HG02571 (cell line): Measurements from ENCODE around the gene SPIB.
"Not testable (repeated sequence)": the region's sequence is repeated elsewhere in the genome, so short reads cannot be mapped to it uniquely, and the experiment has no call there.

ENCODE experiments used
- ATAC-seq: cut with Tn5 transposase; IDR thresholded peaks from one replicate; pipeline ENCODE4 v1.9.1; 2021; ENCODE audit warnings: mild to moderate bottlenecking, moderate library complexity; ENCODE audit not compliant: unreplicated experiment

The SPIB gene

DNA sequence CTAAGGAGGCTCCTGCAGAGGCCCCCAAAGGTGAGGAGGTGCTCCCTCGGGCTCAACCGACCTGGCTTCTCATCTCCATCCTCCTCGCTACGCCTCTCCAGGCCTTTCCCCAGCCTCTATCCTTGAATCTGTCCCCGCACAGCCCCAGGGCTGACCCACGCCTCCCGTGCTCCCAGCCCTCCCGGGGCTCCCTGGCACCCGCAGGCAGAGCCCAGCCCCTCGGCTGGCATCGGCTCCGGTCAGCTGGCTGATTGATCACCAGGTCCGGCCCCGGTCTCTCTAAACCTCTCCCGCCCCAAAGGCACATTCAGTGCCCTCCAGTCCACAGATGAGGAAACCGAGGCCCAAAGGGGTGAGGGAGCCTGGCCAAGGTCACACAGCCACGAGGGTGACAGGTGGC, 16.5 kb downstream of the SPIB start:
- ATAC-seq: no peak

DNA sequence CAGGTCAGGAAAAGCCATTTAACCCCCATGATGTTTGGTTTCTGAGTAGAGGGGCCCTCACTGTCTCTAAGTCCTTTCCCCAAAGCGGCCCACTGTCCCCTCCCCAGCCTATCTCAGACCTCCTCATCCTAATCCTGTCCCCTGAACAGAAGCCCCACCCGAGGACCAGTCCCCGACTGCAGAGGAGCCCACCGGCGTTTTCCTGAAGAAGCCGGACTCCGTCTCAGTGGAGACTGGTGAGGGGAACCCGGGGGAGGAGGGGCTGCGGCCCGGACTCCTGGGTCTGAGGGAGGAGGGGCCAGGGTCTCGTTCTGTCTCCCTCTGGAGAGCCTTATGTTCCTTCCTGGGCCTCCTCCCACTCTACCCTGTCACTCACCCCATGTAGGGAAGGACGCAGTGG, 16.9 kb downstream of the SPIB start:
- ATAC-seq: no peak

DNA sequence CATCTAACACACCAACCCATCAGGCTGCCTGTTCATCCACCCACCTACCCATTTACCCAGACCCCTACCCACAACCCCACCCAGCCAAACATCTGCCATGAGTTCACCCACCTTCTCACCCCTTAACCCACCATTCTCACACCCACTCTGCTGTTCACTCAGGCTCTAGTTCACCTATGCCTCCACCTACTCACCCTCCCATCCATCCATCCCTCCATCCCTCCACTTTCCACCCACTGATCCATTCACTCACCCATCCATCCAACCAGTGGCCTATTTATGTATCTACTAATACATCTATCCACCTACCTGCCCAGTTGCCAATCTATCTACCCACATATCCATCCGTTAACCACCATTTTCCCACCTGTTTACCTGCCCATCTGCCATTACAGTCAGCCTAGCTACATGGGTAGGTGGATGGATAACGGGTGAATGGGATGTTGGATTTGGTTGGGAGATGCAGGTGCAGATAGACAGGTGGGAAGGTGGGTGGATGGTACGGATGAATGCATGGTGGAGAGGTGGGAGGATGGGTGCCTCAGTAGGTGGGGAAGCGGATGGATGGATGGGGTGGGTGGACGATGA, 19.2 kb downstream of the SPIB start:
- ATAC-seq: no peak

DNA sequence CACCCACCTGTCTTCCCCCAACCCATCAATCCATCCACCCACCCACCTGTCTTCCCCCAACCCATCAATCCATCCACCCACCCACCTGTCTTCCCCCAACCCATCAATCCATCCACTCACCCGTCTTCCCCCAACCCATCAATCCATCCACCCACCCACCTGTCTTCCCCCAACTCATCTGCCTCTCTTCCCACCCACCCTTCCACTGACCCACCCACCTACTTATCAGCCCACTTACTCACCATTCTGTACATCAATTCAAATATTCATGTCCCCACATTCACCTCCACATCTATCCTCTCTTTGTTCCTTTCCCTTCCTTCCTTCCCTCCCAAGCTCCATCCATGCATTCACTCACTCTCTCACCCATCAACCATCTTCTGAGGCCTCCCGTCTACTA, 20.4 kb downstream of the SPIB start:
- not testable (repeated sequence) for ATAC-seq

DNA sequence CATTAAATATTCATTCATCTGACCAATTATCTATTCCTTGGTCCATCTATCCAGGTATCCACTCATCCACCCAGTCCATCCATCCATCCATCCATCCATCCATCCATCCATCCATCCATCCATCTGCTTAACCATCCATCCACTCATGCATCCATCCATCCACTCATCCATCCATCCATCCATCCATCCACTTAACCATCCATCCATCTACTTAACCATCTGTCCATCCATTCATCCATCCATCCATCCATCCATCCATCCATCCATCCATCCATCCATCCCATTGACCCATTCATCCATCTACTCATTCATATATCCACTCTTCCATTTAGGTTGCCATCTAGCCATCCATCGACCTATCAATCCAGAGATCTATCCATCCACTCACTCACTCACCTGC, 25.3 kb downstream of the SPIB start:
- ATAC-seq: no peak

DNA sequence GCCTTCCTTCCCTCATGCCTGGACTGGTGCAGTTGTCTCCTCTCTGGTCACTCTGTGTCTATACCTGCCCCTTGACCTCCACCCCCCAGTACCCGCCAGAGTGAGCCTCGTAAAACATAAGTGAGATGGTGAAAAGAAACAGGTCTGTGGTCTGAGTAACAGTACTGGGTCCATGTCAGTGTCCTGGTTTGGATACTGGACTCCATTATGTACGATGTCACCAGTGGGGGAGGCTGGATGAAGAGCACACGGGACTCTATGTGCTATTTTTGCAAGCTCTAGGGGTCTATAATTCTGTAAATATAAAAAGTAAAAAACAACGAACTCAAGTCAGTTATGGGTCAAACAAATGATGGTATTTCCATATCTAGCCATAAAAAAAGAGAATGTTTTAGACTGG, 28.3 kb downstream of the SPIB start:
- ATAC-seq: no peak

DNA sequence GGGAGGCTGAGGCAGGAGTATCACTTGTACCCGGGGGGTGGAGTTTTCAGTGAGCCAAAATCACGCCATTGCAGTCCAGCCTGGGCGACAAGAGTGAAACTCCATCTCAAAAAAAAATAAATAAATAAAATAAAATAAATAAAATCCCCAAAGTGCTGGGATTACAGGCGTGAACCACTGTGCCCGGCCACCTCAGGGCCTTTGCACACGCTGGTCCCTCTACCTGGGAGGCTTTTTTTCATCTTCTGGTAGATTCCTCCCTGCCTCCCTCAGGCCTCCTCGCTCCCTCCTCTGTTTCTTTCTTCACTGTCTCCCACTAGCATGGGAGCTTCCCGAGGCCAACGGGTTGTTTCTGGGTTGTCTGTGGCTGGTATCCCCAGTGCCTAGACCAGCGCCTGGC, 29.0 kb downstream of the SPIB start:
- ATAC-seq: no peak

DNA sequence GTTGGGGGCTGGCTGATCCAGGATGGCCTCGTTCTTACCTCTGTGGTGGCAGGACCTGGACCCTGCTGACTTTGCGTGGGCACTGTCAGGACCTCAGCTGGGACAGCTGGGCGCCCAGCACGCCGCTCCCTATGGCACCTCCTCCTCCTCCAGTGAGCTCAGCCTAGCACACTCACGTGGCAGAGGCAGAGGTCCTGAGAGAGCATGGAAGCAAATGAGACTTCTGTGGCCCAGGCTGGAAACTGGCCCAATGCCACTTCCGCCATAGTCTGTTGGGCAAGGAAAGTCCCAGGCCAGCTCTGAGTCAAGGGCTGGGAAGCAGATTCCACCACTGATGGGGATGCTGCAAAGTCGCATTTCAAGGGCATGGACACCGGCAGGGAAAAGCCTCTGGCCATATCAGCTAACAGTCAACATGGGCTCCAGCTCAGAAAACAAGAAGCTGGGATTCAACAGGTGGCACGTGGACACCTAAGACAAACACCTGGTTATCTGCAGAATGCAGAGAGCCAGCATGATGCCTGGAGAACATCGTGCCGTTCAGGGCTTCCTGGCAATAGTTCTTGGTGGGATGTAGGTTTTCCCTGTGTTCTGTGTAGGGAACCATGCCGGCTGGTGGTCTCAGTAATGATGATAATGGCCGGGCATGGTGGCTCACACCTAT, 30.6 kb downstream of the SPIB start:
- no peak for ATAC-seq

DNA sequence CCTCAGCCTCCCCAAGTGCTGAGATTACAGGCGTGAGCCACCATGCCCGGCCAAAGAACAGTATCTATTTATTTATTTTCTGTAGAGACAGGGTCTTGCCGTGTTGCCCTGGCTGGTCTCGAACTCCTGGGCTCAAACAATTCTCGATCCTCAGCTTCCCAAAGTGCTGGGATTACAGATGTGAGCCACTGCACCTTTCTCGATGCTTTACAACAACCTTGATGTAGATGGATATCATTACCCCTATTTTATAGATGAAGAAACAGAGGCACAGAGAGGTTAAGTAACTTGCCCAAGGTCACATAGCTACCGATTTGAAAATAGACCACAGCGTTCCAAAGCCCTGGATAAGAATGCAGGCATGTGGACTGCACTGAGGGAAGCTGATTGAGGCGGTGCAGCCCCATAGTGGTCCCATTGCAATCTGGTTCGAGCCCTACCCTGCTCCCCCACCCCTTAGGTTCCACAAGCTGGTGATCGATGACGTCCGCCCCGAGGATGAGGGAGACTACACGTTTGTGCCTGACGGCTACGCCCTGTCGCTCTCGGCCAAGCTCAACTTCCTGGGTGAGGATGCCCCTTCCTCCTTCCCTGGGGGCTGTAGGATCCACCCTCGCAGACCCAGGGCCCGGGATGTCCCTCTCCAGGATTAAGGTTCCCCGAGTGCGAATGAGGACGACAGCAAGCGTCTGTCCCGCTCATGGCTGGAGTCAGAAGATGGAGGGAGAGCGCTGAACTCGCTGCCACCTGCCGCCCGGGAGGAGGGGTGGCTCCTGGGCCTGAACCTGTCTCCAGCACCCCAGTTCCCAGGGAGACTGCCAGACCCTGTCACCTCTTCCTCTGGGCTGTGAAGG, 31.9 kb downstream of the SPIB start:
- no peak for ATAC-seq

DNA sequence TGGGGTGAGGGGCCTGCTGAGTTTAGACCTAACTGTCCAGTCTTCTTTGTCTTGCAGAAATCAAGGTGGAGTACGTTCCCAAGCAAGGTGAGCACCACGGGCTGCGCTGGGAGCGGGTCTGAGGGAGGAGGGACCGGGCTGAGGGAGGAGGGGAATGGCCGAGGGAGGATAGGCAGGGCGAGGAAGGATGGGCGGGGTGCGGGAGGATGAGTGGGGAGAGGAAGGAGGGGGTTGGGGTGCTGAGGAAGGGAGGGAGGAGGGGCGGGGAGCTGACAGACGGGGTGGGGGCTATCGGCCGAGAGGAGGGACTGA, 32.4 kb downstream of the SPIB start:
- no peak for ATAC-seq

DNA sequence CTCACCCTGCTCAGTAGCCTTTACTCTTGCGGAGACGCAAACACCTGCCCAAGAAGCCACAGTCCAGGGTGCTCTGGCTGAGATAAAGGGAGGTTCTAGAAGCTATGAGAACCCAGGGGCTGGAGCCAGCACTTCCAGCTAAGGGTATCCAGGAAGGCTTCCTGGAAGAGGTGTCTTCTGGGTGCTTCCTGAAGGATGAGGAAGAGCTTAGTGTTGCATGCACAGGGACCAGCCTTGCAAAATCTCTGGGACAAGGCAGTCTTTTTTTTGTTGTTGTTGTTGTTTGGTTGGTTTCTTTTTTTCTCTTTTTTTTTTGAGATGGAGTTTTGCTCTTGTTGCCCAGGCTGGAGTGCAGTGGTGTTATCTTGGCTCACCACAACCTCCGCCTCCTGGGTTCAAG, 34.5 kb downstream of the SPIB start:
- no peak for ATAC-seq

DNA sequence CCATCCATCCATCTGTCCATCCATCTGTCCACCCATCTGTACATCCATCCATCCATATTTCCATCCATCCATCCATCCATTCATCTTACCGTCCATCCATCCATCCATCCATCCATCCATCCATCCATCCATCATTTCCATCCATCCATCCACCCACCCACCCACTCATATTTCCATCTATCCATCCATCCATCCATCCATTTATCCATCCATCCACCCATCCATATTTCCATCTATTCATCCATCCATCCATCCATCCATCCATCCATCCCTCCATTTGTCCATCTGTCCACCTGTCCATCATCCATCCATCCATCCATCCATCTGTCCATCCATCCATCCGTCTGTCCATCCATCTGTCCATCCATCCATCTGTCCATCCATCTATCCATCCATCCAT, 37.3 kb downstream of the SPIB start:
- no peak for ATAC-seq

DNA sequence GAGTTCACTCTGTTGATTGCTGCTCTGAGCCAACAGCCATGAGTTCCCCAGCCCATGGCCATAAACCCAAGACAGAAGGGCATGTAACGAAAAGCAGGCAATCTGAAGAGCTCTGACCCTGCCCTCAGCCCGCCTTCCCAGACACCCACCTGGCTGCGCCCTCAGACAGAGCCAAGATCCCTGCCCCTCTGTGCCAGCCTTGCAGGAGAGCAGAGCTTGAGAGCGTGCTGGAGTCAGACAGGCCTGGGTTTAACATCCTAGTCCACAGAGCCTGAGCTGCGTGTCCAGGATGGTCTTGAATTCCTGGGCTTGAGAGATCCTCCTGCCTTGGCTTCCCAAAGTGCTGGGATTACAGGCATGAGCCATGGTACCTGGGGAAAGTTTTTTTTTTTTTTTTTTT, 38.6 kb downstream of the SPIB start:
- ATAC-seq: no peak

DNA sequence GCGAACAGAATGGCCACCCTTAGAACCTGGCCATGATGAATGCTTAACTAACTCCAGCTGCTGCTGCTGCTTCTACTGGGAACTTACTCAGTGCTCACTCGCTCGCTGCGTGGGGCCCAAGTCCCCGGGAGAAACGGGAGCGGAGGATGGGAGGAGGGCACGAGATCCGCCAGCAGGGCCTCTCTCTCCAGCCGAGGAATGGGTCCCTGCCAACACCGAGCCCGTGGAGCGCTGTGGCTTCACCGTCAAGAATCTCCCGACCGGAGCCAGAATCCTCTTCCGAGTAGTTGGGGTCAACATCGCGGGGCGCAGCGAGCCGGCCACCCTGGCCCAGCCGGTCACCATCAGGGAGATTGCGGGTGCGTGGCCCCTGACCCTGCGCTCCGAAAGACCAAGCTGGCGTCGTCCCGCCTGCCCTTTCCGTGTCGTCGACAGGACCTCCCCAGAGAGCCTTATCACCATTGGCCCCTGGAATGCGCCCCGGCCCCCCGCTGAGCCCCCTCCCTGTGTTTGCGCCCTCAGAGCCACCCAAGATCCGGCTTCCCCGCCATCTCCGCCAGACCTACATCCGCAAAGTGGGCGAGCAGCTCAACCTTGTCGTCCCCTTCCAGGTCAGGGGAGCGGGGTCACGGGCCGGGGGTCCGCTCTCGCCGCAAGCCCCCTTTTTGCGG, 39.8 kb downstream of the SPIB start:
- ATAC-seq: no peak

DNA sequence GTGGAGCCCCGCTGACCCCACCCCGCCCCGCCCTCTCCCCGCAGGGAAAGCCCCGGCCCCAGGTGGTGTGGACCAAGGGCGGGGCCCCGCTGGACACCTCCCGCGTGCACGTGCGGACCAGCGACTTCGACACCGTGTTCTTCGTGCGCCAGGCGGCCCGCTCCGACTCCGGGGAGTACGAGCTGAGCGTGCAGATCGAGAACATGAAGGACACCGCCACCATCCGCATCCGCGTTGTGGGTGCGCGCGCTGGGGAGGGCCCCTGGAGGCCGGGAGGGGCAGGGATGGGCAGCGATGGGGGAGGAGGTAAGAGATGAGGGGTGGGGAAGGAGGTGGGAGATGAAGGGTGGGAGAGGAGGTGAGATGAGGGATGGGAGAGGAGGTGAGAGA, 40.3 kb downstream of the SPIB start:
- no peak for ATAC-seq

DNA sequence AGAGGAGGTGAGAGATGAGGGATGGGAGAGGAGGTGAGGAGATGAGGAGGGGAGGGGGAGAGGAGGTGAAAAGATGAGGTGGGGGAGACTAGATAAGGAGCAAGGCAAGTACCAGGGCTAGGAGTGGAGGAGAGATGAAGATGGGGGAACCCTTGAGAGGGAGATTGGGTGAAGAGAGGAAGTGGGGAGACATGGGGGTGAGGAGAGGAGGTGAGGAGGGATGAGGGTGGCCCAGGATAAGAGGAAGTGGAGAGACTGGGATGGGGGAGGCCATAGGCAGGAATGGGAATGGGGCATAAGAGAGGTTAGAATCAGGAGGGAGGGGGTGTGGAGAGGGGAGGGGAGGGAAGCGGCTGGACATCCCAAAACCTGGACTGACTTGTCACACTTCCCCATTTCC, 40.9 kb downstream of the SPIB start:
- ATAC-seq: no peak

DNA sequence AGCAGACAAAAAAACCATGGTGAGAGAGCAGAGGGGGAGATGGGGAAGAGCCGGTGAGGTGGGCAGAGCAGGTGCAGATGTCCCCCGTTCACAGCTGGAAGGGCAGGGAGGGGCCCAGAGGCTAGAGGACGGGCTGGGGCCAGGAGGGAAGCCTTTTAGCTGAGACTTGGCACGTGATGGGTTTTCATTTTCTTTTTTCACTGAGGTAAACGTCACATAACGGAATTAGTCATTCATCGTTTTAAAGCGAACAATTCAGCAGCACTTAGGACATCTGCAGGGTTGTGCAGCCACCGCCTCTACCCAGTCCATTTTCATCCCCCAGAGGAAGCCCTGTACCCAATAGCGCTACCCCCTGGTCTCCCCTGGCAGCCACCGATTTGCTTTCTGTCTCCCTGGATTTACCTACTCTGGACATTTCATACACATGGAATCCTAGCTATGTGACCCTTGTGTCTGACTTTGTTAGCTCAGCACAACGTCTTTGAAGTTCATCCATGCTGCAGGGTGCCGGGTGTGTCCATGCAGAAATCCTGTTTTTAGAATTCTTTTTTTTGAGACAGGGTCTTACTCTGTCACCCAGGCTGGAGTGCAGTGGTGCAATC, 41.5 kb downstream of the SPIB start:
- peak; percentile 45 for ATAC-seq

DNA sequence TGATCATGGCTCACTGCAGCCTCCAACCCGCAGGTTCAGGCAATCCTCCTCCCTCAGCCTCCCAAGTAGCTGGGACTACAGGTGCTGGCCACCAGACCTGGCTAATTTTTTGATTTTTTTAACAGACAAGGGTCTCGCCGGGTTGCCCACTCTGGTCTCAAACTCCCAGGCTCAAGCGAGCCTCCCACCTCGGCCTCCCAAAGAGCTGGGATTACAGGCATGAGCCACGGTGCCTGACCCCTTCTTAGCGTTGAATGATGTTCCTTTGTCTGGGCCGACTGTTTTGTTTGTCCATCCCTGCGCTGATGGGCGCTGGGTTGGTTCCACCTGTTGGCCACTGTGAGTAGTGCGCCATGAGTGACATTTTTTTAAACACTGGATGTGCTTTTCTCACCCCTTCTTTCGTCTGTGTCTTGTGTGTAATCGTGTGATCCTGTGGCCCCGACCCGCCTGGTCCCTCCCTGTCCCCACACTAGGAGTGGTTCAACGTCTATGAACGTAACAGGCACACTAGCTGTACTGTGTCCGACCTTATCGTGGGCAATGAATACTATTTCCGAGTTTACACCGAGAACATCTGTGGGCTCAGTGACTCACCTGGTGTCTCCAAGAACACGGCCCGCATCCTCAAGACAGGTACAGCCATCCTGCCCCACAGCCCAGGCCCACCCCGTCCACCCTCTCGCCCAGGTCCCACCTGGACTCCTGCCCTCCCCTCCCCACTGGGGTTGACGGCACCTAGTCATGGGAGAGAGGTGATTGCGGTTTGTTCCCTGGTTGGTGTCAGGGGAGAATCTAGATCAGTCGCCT, 42.5 kb downstream of the SPIB start:
- ATAC-seq: no peak

DNA sequence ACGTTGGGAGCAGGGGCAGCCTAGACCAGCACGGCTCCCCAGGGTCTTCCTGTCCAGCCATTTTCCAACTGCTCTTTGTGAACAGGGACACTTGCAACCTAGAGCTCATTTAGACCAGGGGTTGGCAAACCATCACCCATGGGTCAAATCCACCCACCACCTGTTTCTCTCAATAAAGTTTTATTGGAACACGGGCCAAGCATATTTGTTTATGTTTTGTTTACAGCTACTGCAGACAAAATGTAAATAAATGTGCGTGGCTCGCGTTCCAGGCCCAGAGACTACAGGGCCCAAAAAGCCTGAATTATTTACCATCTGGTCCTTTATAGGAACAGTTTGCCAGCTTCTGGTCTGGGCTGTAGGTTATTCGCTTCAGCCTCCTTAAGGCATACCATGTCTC, 44.2 kb downstream of the SPIB start:
- ATAC-seq: no peak

DNA sequence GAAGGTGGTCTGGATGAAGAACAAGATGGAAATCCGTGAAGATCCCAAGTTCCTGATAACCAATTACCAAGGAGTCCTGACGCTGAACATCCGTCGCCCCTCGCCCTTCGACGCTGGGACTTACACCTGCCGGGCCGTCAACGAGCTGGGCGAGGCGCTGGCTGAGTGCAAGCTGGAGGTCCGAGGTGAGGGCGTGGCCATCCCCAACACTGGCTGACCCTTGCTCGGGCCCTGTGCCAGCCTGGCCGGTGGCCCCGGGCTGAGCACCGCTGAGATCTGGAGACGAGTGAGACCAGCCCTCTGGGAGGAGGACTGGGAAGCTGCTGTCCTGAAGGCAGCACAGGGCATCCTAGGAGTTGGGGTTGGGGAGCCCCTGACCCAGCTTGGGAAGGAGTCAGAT, 45.6 kb downstream of the SPIB start:
- ATAC-seq: no peak

DNA sequence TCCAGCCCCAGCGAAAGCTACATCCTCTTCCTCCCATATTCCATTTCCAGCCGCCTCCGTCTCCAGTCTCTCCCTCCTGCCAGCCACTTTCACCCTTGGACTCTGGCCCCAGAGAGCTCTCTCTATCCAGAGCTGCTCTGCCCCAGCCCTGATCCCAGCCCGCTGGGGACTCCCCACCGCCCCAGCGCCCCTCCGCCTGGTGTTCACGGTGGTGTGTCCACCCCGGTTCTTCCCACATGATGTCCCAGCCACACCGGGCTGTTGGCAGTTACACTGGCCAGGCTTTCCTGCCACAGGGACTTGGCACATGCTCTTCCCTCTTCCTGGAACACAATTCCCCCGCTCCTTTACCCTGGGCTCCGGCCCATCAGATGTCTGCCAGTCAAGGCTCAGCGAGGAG, 46.3 kb downstream of the SPIB start:
- no peak for ATAC-seq
